H1 (cell line): Measurements from ENCODE around the gene HHAT.

Source experiments
- ASH2L ChIP-seq: fragments of 200-600, 300-600 bp; sonication (generic); IDR thresholded peaks from one replicate; pipeline ENCODE4 v1.7.1; 2017; ENCODE audit warnings: low read length
- CTCF ChIP-seq, 3 experiments: IDR thresholded peaks; 1 replicate in 2 of 3; 2 replicates in 1 of 3; pipeline versions ENCODE4 v1.5.1 to v1.6.1; 2011; ENCODE audit warnings: low read length in 3 of 3, mild to moderate bottlenecking in 3 of 3, inconsistent platforms in 2 of 3, low read depth in 1 of 3, moderate library complexity in 1 of 3; ENCODE audit not compliant: insufficient read depth in 1 of 3; ENCODE audit errors: control extremely low read depth in 1 of 3
- EP300 ChIP-seq, 2 experiments: IDR thresholded peaks; 1 replicate in 1 of 2; 2 replicates in 1 of 2; pipeline ENCODE4 v1.6.1; 2011 to 2012; ENCODE audit warnings: low read depth in 2 of 2, low read length in 2 of 2, mild to moderate bottlenecking in 2 of 2, borderline replicate concordance in 1 of 2, inconsistent platforms in 1 of 2, moderate library complexity in 1 of 2
- EZH2 ChIP-seq: fragments of 200-600 bp; sonication (generic); IDR thresholded peaks from 2 replicates; pipeline ENCODE4 v1.7.1; 2012; ENCODE audit warnings: low read depth, mild to moderate bottlenecking, moderate library complexity, low read length, inconsistent platforms; ENCODE audit not compliant: severe bottlenecking
- HDAC6 ChIP-seq: IDR thresholded peaks from one replicate; pipeline ENCODE4 v1.7.1; 2012; ENCODE audit warnings: low read depth, mild to moderate bottlenecking, inconsistent platforms, low read length, moderate library complexity
- NRF1 ChIP-seq: IDR thresholded peaks from 2 replicates; pipeline ENCODE4 v1.6.1; 2011; ENCODE audit warnings: mild to moderate bottlenecking, low read depth, low read length, improper control_type of control experiment
- POLR2A ChIP-seq, 2 experiments: IDR thresholded peaks; 1 replicate in 1 of 2; 2 replicates in 1 of 2; pipeline ENCODE4 v1.6.1; 2011; ENCODE audit warnings: low read depth in 2 of 2, low read length in 2 of 2, mild to moderate bottlenecking in 2 of 2; ENCODE audit errors: control extremely low read depth in 1 of 2
- POLR2AphosphoS5 ChIP-seq: IDR thresholded peaks from 2 replicates; pipeline ENCODE4 v1.6.1; 2011; ENCODE audit warnings: low read depth, low read length
- RAD21 ChIP-seq, 2 experiments: IDR thresholded peaks in 1 of 2; conservative IDR thresholded peaks in 1 of 2; 2 replicates each; pipeline ENCODE4 v1.6.1; 2011; ENCODE audit warnings: low read depth in 2 of 2, low read length in 2 of 2, improper control_type of control experiment in 1 of 2, inconsistent platforms in 1 of 2, mild to moderate bottlenecking in 1 of 2, moderate library complexity in 1 of 2
- RBBP5 ChIP-seq: IDR thresholded peaks from 2 replicates; pipeline ENCODE4 v1.7.1; 2012; ENCODE audit warnings: low read depth, mild to moderate bottlenecking, inconsistent platforms, low read length, moderate library complexity, borderline replicate concordance
- SIN3A ChIP-seq, 2 experiments: IDR thresholded peaks in 1 of 2; conservative IDR thresholded peaks in 1 of 2; 2 replicates each; pipeline ENCODE4 v1.6.1; 2011 to 2012; ENCODE audit warnings: low read length in 2 of 2, improper control_type of control experiment in 1 of 2, low read depth in 1 of 2, mild to moderate bottlenecking in 1 of 2
- SRF ChIP-seq: IDR thresholded peaks from 2 replicates; pipeline ENCODE4 v1.6.1; 2011; ENCODE audit warnings: mild to moderate bottlenecking, low read depth, low read length, moderate library complexity
- TBP ChIP-seq: IDR thresholded peaks from 2 replicates; pipeline ENCODE4 v1.6.1; 2011; ENCODE audit warnings: low read depth, low read length, improper control_type of control experiment
- YY1 ChIP-seq: IDR thresholded peaks from 2 replicates; pipeline ENCODE4 v1.6.1; 2011; ENCODE audit warnings: low read depth, mild to moderate bottlenecking, low read length

GRCh38 chr1:210385228-210385627 lies 56.5 kb downstream of the HHAT start:
- TF ChIP-seq YY1 (no peak), CTCF (IDR thresholded peaks at IDR 0.05; ENCODE audit: control extremely low read depth in 1 of 3, insufficient read depth in 1 of 3, low read depth in 1 of 3, low read length in 3 of 3) (no peak), HDAC6 (no peak), EZH2 (no peak), POLR2AphosphoS5 (no peak), EP300 (IDR thresholded peaks at IDR 0.05; ENCODE audit: borderline replicate concordance in 1 of 2, low read depth in 2 of 2, low read length in 2 of 2) (no peak), SRF (no peak), TBP (no peak), POLR2A (IDR thresholded peaks at IDR 0.05; ENCODE audit: control extremely low read depth in 1 of 2, low read depth in 2 of 2, low read length in 2 of 2) (no peak), ASH2L (no peak), SIN3A (conservative IDR thresholded peaks at IDR 0.05 in 1 of 2, IDR thresholded peaks at IDR 0.05 in 1 of 2; ENCODE audit: low read depth in 1 of 2, low read length in 2 of 2) (no peak), RBBP5 (no peak), RAD21 (IDR thresholded peaks at IDR 0.05 in 1 of 2, conservative IDR thresholded peaks at IDR 0.05 in 1 of 2; ENCODE audit: low read depth in 2 of 2, low read length in 2 of 2) (no peak), NRF1 (no peak)
